AML-193 (cell line): ENCODE measurements around the gene FCMR.
"Not testable (repeated sequence)": the region's sequence is repeated elsewhere in the genome, so short reads cannot be mapped to it uniquely, and the experiment has no call there.

ENCODE experiments used
- DNase-seq, 2 experiments: peaks; one replicate each; lab custom pipeline; 2025; lab: John Stamatoyannopoulos, UW

FCMR gene

GRCh38 chr1:206872139-206872538 is 49.6 kb downstream of the FCMR start:
- no peak for DNase-seq

- DNase-seq: no peak
These were observed 53.5 kb downstream of the FCMR start for GRCh38 chr1:206868264-206868663.

- DNase-seq: no peak
These were observed 54.0 kb downstream of the FCMR start for GRCh38 chr1:206867716-206868115.

GRCh38 chr1:206867239-206867638 is 54.5 kb downstream of the FCMR start:
- DNase-seq: no peak

GRCh38 chr1:206866062-206866461 is 55.7 kb downstream of the FCMR start:
- DNase-seq: no peak

GRCh38 chr1:206864939-206865671 is 56.6 kb downstream of the FCMR start, which contains the start of gene IL20:
Gene IL20, plus strand, starts transcription at chr1:206865623. Its CDS starts 230 bp downstream, at chr1:206865853.
- peak; percentile 70 to 73 for DNase-seq

- DNase-seq: no peak
These were observed 58.5 kb downstream of the FCMR start for GRCh38 chr1:206863266-206863665.

- DNase-seq: no peak
These were observed 61.6 kb downstream of the FCMR start for GRCh38 chr1:206860165-206860564.

GRCh38 chr1:206859082-206859521 is 62.6 kb downstream of the FCMR start:
- DNase-seq: no peak

- DNase-seq: no peak
These were observed 64.9 kb downstream of the FCMR start for GRCh38 chr1:206856674-206857464.

- no peak for DNase-seq
These were observed 65.9 kb downstream of the FCMR start for GRCh38 chr1:206855859-206856258.

- DNase-seq: no peak
These were observed 67.2 kb downstream of the FCMR start for GRCh38 chr1:206854401-206855129.

GRCh38 chr1:206853696-206854095 is 68.0 kb downstream of the FCMR start:
- DNase-seq: not testable (repeated sequence)
